Activated CD4-positive, alpha-beta T cell treated with anti-CD3 and anti-CD28 coated beads for 4 hours (primary cell): ENCODE measurements around the gene NTRK1.

Experiments used
- DNase-seq, 2 donors: peaks; one replicate each; pipeline ENCODE4 v3.0.0-alpha.2; 2020

Gene NTRK1

GRCh38 chr1:156860628-156861423 lies at the start of gene NTRK1:
TSS of gene NTRK1 (plus strand) at chr1:156860865. CDS start at chr1:156860935, 70 bp downstream.
- peak; percentile 55 to 61 for DNase-seq

DNA sequence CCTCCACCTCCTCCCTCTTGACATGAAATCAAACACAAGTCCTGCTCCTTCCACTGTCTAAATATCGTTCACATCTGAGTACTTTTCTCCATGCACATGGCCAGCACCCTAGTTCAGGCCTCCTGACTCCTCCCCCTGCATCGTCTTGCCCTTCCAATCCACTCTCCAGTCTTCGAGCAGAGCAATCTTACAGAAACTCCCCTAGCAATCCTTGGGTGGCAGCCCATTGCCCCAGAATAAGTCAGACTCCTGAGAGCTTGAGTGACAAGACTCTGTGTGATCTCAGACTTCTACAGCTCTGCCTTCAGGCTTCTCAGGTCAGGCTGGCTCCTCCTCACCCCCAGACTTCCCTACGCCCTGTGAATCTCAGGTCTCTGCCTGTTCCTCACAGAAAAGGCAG lies 49.5 kb upstream of the NTRK1 start:
- no peak for DNase-seq

GRCh38 chr1:156812293-156812990 lies 48.2 kb upstream of the NTRK1 start:
- DNase-seq: no peak

- DNase-seq: no peak
Measured at GRCh38 chr1:156813298-156813697, 47.4 kb upstream of the NTRK1 start.

DNA sequence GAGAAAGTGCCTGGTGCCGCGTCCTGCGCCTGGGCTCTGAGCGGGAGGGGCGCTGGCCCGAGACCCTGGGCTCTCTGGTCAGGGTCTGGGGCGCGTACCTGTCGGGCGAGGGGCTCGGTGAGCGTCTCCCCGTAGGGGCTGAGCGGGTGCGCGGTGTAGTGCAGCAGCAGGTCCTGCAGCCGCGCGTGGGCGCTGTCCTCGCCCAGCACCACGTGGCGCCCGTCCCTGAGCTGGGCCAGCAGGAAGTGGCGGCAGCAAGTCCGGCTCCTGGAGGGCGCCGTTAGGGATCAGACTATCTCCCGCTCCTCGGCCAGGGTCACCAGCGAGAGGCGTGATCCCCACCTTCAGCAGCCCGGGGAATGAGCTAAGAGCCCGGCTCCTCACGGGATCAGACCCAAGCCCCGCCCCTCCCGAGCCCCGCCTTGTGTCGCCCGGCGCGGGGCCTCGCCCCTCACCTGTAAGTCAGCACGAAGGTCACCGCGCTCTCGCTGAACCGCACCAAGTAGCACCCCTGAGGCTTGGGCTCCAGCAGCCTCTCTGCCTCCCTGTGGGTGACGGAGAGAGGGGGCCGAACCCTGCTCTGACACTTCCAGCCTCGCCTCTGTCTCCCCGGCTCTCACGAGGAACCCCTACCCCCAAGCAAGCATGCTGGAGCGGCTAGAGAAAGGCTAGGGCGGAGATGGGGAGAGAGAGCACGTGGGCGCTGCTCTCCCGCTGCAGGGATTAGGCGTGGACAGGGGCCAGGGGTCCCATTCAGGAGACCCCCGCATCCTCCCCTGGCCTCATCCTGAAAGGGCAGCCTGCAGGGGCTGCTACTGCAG lies 46.7 kb upstream of the NTRK1 start:
- peak; percentile 79 to 81 for DNase-seq

- peak; percentile 62 to 63 for DNase-seq
Measured at GRCh38 chr1:156814571-156815260, 45.9 kb upstream of the NTRK1 start.

GRCh38 chr1:156815307-156815826 lies 45.3 kb upstream of the NTRK1 start:
- no peak for DNase-seq

DNA sequence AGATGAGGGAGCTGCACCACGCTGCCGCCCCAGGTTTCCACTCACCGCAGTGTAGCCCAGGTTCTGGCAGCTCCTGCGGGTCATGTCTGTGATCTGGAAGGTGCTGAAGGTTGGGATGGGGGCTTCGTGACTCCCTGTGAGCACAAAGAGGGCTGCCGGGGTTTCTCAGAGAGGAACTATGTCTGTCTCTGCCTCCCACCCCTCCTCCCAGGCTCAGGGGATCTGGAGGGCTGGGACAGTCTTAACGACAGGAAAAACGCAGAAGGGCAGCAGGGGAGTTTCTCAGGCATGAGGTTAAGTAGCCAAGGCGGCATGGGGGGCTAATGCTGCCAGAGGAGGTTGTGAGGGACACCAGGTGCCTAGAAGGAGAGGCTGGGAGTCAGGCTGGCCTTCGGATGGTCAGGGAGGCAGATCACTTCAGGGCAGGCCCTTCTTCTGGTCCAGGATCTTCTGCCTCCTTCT lies 44.7 kb upstream of the NTRK1 start:
- DNase-seq: no peak

DNA sequence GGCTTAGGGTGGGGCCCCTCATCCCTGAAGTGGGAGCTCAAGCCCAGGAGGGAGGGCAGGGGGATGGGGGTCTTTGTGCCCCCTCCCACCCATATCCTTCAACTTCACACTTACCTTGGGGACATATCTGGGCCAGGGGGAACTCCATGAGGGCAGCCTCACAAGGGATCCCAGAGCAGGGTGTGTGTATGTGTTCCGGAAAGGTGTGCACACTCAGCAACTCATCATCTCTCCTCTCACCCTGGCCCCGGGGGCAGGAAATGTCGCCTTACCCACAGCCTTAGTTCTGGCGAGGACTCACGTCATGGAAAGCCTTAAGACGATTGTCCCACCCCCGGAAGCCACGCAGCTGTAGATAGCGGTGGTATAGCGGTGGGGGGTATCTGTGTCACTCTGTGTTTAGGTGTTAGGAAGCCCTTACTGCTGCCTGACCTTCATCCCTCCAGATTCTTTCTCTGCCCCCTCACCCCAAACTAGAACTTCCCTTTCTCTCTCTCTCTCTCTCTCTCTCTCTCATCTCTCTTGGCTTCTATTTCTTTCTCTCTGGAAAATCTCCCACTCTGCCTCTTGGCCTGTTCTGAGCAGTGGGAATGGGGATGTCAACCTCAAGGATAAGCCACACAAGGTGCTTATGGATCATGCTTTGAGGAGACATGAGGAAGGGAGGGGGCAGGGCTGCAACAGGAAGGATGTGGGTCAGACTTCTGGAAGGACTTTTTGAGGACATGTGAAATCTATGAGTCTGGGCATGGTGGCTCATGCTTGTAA lies 43.9 kb upstream of the NTRK1 start, which contains the start of gene SH2D2A:
TSS of gene SH2D2A (minus strand) at position 288 of the 768 bp plus-strand sequence. CDS start at position 148, 140 bp downstream.
- DNase-seq: peak; percentile 96 to 97

DNA sequence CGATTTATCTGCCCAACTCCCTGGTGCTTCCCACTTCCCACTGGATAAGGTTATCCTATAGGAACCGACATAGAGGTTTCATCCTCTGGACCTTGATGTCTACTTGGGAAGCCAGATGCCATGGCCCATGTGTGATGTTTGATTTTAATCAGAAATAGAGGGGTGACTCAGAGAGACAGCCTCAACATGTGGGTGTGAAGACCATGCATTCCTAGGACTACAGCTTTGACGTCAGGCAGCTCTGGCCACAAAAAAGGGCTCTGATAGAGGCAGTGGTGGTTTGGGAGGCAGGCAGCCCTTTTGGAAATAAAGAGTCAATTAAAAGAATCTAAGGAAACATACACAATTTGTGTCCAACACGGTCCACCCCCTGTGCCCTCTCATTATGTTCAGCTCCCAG lies 38.9 kb upstream of the NTRK1 start:
- peak; percentile 48 to 50 for DNase-seq

DNA sequence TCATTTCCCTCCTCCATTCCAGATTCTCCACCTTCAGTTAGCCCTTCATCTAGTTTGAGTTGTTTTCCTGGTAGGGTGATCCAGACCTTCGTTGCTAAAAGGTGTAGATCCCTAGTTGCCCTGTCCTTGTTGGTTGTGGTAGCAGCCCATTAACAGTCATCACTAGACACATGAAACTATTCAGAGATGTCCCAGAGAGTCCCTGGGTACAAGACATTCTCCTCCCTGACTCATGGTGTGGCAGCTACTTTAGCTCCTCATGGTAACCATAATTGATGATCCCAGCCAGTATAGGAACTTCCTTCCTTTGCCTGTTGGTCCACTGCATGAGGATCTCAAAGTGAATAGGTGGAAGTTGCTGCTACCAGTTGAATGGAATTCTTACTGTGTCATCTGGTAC lies 38.0 kb upstream of the NTRK1 start:
- DNase-seq: no peak

DNA sequence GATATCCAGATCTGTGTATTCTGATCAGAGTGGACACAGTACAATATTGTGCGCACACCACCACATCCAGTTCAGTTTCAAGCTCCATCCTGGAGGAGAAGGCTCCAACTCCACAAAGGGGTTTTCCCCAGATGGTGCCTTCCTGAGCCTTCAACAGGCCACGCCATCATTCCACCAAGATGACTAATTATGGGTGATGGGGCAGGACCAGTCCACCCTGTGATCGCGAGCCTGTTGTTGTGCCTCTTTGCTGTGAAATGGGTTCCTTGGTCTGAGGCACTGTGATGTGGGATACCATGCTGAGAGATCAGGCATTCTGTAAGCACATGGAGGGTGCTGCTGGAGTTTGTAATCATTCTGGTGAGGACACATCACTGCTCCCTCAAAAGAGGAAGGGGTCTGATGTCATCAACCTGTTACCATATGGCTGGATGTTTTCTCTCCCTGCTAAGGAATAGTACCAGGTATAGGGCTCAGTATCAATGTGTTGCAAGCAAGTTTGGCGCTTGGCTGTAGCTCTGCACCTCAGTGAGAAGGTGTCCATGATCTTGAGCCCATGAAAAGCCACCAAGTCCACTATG lies 37.4 kb upstream of the NTRK1 start:
- DNase-seq: no peak

- DNase-seq: no peak
Measured at GRCh38 chr1:156826630-156827029, 34.0 kb upstream of the NTRK1 start.

DNA sequence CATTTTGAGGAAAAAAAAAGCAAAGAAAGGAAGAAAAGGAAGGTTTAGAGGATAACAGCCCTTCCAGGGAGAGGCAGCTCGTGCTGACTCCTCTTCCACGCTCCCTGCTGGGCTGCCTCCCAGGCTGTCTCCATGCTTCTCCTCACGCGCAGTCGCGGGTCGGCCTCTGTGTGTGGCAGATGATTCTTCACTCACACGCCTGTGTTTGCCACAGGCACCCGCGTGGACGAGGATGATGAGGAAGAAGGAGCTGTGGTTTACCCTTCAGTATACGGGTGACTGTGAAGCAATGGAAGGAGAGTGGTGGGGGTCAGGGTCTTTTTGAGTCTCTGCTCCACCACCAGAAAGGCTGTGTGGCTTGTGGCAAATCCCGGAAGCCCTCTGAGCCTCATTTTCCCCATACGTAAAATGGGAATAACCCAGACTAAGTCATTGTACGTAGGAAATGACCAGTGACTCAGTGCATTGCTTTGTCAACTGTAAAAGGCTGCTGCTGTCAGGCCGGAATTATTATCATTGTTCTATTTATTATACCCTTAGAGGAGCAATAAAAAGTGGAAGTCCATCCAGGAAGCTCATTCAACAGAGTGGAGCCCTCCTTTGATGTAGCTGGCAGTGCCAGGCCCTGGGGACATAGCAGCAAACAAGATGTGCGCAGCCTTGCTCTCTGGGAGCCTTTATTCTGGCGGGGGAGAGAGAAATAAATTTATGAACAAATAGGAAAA lies 32.1 kb upstream of the NTRK1 start:
- no peak for DNase-seq

DNA sequence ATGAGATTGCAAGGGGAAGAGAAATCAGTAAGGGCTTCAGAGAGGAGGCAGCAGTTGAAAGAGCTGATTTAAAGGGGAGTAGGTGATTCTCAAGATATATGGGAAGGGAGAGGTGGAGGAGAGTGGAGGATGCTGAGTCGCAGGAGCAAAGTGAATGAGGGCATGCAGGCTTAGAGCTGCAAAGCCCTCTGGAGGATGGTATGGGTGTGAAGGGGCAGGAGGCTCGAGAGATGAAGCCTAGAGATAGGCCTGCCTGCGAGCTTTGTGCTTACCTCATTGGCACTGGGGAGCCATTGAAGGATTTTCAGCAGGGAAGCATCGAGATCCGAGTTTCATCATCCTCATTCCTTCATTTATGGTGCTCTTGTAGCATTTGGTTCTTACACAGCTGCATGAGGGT lies 28.2 kb upstream of the NTRK1 start:
- DNase-seq: no peak

DNA sequence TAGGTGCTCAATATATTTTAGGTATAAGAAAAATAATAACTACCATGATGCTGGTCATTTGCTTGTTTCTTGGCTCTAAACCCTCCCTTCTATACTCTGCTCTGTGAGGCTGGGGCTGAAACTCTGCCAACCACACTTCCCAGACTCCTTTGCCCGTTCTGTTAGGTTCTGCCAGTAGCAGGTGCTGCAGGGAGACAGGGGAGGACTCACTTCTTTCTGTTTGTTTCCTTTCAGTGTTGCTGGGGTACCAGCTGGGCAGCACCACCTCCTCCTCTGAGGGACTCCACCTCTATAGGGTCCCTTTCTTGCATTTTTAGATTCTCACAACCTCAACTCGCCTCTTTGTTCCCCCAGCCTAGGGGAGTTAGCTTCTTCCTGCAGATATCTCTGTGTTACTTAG lies 27.1 kb upstream of the NTRK1 start:
- no peak for DNase-seq

DNA sequence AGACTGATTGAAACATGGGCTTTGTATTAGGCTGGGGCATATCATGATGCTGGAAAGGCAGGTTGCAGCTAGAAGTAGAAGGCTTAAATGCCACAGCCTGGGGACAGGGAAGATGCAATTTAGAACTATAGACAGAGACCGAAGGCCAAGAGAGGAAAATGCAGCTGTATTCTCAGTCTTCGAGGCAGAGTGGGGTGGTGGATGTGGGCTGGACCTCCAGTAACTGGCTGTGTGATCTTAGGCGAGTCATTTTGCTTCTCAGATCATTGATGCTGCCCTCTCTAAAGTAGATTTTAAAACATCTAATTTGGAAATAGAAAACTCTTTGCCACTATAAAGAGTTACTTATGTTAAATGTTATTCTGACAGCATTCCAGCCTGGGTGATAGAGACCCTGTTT lies 26.3 kb upstream of the NTRK1 start:
- no peak for DNase-seq

DNA sequence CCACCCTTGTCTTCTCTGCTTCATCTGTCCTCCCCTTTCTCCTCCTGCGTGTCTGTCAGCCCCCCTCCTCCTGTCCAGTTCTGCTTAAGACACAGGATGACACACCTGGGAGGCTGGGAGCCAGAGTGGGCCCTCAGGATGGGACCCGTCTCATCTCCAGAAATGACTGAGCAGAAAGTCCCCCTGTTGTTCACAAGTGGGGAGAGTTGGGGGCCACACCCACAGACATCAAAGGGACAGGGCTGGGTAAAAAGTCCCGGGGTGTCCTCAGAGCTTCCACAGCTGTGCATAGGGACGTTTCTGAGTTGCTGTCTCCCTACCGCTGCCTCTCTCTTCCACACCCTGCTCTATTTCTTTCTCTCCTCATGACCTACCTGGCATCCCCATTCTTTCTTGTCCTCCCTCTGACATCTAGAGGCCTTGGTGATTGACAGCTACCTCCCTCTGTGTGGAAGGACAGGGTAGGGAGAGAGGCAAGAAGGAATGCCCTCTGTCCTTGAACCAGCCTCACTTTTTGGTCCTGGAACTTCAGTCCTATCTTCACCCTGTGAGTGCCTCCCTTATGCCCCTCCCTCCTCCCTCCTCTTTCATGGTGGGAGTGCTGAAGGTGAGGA lies 24.5 kb upstream of the NTRK1 start:
- peak in 1 of 2 donors; percentile 26 for DNase-seq

DNA sequence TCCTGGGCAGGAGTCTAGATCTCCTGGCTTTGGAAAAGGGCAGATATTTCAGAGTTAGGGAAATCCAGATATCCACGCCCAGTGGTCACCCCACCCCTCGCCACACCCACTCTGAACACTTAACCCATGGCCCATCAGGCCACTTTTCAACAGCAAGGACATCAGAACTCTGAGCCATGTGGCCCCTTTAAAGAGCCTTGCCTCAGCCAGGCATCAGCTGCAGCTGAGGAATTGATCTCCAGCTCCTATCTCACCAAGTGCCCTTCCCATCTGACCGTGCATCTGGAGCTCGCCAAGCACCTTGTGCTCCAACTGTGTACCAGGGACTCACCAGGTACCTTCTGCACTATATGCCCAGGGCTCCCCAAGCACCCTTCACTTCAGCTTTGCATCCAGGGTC lies 23.8 kb upstream of the NTRK1 start:
- no peak for DNase-seq

DNA sequence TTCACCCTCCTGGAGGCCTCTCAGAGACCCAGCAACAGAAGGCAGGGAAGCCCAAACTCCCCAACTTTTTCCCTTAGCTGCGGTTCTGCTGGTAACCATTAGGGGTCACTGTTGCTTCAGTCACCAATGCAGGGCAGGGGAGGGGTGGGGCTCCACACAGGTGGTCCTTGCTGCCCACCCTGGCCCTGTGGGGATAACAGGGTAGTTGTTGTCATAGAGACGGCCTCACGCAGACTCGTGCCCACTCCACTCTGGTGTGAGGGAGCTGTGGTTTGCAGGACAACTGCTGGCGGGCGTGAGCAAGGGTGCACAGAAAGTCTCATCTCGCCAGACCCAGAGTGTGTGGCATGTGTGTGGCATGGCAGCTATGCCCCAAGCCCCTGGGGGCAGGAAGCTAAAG lies 21.7 kb upstream of the NTRK1 start:
- peak; percentile 38 to 55 for DNase-seq
